ENCODE data around the gene THOC3. TPM values are rescaled to one million over a fixed set of nuclear protein-coding genes. Genes with fewer than 3 reads are reported as not detected.

THOC3 gene
- total and polyA plus RNA-seq, 2 experiments from 2014 or later, result 66.7 to 146 TPM

- Histone ChIP-seq H3F3A (replicated peaks; ENCODE audit: low read depth) (no peaks in the 10 kb centered on the region), H3K79me2 (replicated peaks; ENCODE audit: insufficient read depth) (no peaks in the 10 kb centered on the region; the same call in 1 of the 2 replicates), H3K4me1 (ENCODE audit: insufficient read depth) (no peaks in the 10 kb centered on the region), H3K9me2 (ENCODE audit: insufficient read depth) (no peaks in the 10 kb centered on the region), H3K4me2 (no peak overlapping the region), H2AFZ (no peak overlapping the region), H3K27ac (ENCODE audit: low read depth) (no peak overlapping the region), H3K36me3 (ENCODE audit: insufficient read depth) (no peaks in the 10 kb centered on the region), H3K27me3 (ENCODE audit: insufficient read depth) (no peaks in the 10 kb centered on the region), H4K20me1 (replicated peaks; ENCODE audit: insufficient read depth) (peaks cover 14% of the 10 kb centered on the region; the same call in 1 of the 2 replicates), H3K4me3 (no peak overlapping the region)
- H3K36me3 Mint-ChIP-seq (ENCODE audit: low read depth), result peaks cover 10% of the 10 kb centered on the region; the same call in 2 of the 3 replicates
- no peak overlapping the region for H3K4me3 Mint-ChIP-seq
- no peak for DNase-seq (ENCODE audit: low spot score)
- H3K27me3 Mint-ChIP-seq (ENCODE audit: insufficient read depth, low read depth, poor library complexity), result no peaks in the 10 kb centered on the region
- H3K27ac Mint-ChIP-seq, result no peak overlapping the region
- TF ChIP-seq ZNF114 (CRISPR knock-in tag; IDR thresholded peaks at IDR 0.05) (no peak), EZH2phosphoT487 (IDR thresholded peaks at IDR 0.05; ENCODE audit: unreplicated experiment) (no peak), POLR2AphosphoS5 (IDR thresholded peaks at IDR 0.05; ENCODE audit: low read depth) (no peak), EZH2 (IDR thresholded peaks at IDR 0.05; ENCODE audit: low read depth, unreplicated experiment) (no peak), ETS1 (IDR thresholded peaks at IDR 0.05) (no peak), CTCF (conservative IDR thresholded peaks at IDR 0.05; ENCODE audit: low read depth in 2 of 2) (no peak), NANOG (IDR thresholded peaks at IDR 0.05; ENCODE audit: borderline replicate concordance) (no peak)
- TF ChIP-seq, protein P1, sequence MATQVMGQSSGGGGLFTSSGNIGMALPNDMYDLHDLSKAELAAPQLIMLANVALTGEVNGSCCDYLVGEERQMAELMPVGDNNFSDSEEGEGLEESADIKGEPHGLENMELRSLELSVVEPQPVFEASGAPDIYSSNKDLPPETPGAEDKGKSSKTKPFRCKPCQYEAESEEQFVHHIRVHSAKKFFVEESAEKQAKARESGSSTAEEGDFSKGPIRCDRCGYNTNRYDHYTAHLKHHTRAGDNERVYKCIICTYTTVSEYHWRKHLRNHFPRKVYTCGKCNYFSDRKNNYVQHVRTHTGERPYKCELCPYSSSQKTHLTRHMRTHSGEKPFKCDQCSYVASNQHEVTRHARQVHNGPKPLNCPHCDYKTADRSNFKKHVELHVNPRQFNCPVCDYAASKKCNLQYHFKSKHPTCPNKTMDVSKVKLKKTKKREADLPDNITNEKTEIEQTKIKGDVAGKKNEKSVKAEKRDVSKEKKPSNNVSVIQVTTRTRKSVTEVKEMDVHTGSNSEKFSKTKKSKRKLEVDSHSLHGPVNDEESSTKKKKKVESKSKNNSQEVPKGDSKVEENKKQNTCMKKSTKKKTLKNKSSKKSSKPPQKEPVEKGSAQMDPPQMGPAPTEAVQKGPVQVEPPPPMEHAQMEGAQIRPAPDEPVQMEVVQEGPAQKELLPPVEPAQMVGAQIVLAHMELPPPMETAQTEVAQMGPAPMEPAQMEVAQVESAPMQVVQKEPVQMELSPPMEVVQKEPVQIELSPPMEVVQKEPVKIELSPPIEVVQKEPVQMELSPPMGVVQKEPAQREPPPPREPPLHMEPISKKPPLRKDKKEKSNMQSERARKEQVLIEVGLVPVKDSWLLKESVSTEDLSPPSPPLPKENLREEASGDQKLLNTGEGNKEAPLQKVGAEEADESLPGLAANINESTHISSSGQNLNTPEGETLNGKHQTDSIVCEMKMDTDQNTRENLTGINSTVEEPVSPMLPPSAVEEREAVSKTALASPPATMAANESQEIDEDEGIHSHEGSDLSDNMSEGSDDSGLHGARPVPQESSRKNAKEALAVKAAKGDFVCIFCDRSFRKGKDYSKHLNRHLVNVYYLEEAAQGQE (IDR thresholded peaks at IDR 0.05; ENCODE audit: unreplicated experiment), result no peak
- no peaks in the 10 kb centered on the region for H3K9me3 Mint-ChIP-seq
- no peak for ATAC-seq
- H3K4me1 Mint-ChIP-seq, result no peaks in the 10 kb centered on the region
Measured at GRCh38 chr5:175921061-175921730, 46.9 kb downstream of the THOC3 start.
